HFF-Myc (cell line): ENCODE measurements around the gene POT1.
"Not testable (repeated sequence)": the region's sequence is repeated elsewhere in the genome, so short reads cannot be mapped to it uniquely, and the experiment has no call there.

ENCODE experiments used
- DNase-seq: peaks from one replicate; pipeline ENCODE4 v3.0.0-alpha.2; 2011; ENCODE audit warnings: low read depth; ENCODE audit errors: extremely low read depth
- H3K4me3 ChIP-seq: replicated peaks from 2 replicates; pipeline ENCODE4 v1.5.1; 2011; ENCODE audit warnings: low read depth, mild to moderate bottlenecking, control low read depth, low read length
- TF ChIP-seq, protein P1 (sequence below): IDR thresholded peaks from 2 replicates; pipeline ENCODE4 v1.5.1; 2012; ENCODE audit warnings: mild to moderate bottlenecking, low read depth, low read length, control low read depth; ENCODE audit errors: missing control alignments

Gene POT1, protein sequence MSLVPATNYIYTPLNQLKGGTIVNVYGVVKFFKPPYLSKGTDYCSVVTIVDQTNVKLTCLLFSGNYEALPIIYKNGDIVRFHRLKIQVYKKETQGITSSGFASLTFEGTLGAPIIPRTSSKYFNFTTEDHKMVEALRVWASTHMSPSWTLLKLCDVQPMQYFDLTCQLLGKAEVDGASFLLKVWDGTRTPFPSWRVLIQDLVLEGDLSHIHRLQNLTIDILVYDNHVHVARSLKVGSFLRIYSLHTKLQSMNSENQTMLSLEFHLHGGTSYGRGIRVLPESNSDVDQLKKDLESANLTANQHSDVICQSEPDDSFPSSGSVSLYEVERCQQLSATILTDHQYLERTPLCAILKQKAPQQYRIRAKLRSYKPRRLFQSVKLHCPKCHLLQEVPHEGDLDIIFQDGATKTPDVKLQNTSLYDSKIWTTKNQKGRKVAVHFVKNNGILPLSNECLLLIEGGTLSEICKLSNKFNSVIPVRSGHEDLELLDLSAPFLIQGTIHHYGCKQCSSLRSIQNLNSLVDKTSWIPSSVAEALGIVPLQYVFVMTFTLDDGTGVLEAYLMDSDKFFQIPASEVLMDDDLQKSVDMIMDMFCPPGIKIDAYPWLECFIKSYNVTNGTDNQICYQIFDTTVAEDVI

DNA sequence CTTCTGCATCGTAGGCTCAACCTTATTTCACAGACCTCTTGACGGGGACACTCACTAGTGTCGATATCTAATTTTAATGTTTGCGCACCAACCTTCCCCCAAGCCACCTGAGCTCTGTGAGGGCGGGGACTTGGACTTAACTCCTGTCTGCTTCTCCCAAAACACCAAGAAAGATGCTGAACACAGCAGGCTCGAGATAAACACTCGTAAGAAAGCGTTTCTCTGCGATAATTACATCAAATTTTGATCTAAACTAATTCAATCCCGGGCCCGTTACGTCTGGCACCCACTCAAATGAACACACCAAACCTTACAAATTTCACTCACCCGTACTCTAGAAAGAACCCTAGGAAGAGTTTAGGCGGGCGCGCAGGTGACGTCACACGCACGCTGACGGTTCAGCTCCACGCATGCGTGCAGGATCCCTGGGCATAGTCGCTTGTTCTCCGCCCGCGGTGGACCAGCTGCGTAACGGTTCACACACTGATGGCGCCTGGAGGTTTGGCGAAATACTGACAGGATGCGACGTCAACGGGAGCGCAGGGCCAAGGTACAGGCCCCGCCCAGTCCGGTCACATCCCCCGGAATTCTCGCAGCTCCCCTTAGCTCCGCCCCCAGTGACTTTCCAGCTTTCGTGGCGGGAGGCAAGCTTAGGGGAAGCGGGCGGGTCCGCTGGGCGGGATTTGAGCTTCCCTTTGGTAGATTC is at the start of gene POT1:
Gene POT1, minus strand, starts transcription at position 359 of the 706 bp plus-strand sequence. CDS start 32,652 bp downstream, outside the sequence.
- TF ChIP-seq, protein P1, sequence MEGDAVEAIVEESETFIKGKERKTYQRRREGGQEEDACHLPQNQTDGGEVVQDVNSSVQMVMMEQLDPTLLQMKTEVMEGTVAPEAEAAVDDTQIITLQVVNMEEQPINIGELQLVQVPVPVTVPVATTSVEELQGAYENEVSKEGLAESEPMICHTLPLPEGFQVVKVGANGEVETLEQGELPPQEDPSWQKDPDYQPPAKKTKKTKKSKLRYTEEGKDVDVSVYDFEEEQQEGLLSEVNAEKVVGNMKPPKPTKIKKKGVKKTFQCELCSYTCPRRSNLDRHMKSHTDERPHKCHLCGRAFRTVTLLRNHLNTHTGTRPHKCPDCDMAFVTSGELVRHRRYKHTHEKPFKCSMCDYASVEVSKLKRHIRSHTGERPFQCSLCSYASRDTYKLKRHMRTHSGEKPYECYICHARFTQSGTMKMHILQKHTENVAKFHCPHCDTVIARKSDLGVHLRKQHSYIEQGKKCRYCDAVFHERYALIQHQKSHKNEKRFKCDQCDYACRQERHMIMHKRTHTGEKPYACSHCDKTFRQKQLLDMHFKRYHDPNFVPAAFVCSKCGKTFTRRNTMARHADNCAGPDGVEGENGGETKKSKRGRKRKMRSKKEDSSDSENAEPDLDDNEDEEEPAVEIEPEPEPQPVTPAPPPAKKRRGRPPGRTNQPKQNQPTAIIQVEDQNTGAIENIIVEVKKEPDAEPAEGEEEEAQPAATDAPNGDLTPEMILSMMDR, result no peak
- peak within 1 kb of the TSS; percentile 77 for H3K4me3 ChIP-seq

DNA sequence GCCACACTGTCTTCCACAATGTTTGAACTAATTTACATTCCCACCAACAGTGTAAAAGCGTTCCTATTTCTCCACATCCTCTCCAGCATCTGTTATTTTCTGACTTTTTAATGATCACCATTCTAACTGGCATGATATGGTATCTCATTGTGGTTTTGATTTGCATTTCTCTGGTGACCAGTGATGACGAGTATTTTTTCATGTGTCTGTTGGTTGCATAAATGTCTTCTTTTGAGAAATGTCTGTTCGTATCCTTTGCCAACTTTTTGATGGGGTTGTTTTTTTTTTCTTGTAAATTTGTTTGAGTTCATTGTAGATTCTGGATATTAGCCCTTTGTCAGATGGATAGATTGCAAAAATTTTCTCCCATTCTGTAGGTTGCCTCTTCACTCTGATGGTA is 45.5 kb upstream of the POT1 start:
- H3K4me3 ChIP-seq, DNase-seq: not testable (repeated sequence)

More for the DNA sequence above, at the start of gene POT1:
- DNase-seq, result peak; percentile 97

DNA sequence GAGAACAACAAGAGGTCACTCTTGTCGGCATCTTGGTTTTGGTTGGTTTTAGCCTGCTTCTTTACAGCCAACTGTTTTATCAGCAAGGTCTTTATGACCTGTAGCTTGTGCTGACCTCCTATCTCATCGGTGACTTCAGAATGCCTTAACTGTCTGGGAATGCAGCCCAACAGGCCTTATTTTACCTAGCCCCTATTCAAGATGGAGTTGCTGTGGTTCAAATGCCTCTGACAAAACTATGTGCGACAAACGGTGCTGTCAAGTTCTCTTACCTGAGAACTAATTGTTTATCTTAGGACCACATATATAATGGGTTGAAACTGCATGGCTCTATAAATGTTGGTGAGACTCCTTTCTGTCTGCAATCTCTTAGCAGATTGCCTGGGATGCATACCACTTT is 35.9 kb upstream of the POT1 start:
- DNase-seq, result no peak
- TF ChIP-seq, protein P1, result no peak
- no peak overlapping the region for H3K4me3 ChIP-seq

DNA sequence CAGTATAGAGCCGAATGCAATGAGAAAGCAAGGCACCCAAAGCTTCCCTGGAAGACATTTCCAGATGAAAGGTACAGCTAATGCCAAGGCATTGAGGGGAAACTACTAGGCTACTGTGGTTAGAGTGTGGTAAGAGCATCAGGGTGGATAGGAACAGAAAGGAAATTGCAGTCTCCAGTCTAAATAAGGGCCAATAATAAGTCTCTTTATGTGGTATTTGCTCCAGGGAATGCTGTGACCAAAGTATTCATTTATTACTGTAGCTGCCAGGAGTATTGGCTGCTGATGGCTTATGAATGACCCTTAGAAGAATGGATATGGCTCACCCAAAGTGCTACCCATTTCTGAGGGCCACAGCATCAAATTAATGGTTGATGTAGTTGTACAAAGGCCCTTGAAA is 30.1 kb upstream of the POT1 start:
- TF ChIP-seq, protein P1, result no peak
- no peak for DNase-seq
- H3K4me3 ChIP-seq, result no peak overlapping the region

DNA sequence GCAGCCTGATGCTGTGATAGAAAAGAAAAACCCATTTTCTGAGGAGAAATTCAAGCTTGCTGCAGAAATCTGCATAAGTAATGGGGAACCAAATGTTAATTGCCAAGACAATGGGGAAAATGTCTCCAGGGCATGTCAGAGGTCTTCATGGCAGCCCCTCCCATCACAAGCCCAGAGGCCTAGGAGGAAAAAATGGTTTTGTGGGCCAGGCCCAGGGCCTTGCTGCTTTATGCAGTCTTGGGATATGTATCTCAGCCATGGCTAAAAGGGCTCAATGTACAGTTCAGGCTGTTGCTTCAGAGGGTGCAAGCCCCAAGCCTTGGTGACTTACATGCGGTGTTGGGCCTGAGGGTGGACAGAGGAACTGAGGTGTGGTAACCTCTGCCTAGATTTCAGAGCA is 28.3 kb upstream of the POT1 start:
- DNase-seq, H3K4me3 ChIP-seq: not testable (repeated sequence)

DNA sequence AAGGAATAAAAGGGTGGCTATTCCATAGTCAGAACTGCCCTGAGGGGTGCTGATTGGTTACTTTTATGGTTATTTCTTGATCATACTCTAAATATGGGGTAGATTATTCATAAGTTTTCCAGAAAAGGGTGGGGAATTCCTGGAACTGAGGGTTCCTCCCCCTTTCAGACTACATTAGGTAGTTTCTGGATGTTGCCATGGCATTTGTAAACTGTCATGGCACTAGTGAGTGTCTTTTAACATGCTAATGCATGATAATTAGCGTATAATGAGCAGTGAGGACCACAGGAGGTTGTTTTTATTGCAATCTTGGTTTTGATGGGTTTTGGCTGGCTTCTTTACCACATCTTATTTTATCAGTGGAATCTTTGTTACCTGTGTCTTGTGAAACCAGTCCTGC is 26.5 kb upstream of the POT1 start:
- DNase-seq, result no peak
- H3K4me3 ChIP-seq, result no peak overlapping the region
- TF ChIP-seq, protein P1, result no peak

DNA sequence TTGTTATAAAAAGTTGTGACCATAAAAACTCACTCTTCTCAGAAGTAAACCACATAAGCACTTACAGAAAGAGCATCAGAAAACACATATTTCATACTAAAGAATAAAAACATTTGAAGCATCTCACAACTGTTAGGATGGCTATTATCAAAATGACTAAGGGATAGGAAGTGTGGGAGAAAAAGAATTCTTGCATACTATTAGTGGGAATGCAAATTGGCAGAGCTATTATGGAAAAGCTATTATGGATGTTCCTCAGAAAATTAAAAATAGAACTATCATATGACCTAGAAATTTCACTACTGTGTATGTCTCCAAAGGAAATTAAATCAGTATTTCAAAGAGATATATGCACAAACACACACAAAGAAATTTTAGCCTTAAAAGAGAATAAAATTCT is 25.2 kb upstream of the POT1 start:
- TF ChIP-seq, protein P1, result no peak
- DNase-seq, result no peak
- no peak overlapping the region for H3K4me3 ChIP-seq
